SK-N-SH (cell line): ENCODE measurements around the gene SDK1. TPM values are rescaled to one million over a fixed set of nuclear protein-coding genes. Genes with fewer than 3 reads are reported as not detected.

Experiments used
- CTCF ChIA-PET: fragments of 300-600, 350-600 bp; formaldehyde crosslinking; extraction: SDS; loops from one replicate; lab custom pipeline; 2021; lab: Yijun Ruan, JAX
- POLR2A ChIA-PET: fragments of 350-600 bp; sonication (Branson Sonifier 250); formaldehyde crosslinking; extraction: SDS; loops from one replicate; lab custom pipeline; 2020; ENCODE audit warnings: antibody characterized with exemption, inconsistent platforms; lab: Yijun Ruan, JAX
- DNase-seq: peaks from one replicate; pipeline ENCODE4 v3.0.0; 2012
- H2AFZ ChIP-seq: fragments of 200-600 bp; sonication (generic); 2 replicates; pipeline ENCODE4 v1.8.1; 2016; ENCODE audit warnings: antibody characterized with exemption, mild to moderate bottlenecking, low read depth
- H3F3A ChIP-seq: fragments of 200-600 bp; sonication (generic); replicated peaks from 2 replicates; pipeline ENCODE3; 2016; ENCODE audit warnings: antibody characterized with exemption, mild to moderate bottlenecking; ENCODE audit not compliant: insufficient read depth
- H3K27ac ChIP-seq, 2 experiments: fragments of 200-500 bp in 1 of 2; fragments of 200-600 bp in 1 of 2; sonication (Bioruptor generic) in 1 of 2; sonication (generic), shearing (Covaris generic) in 1 of 2; 2 replicates each; pipeline versions ENCODE4 v1.5.1 to v1.6.1; 2014 to 2016; ENCODE audit warnings: low read depth in 2 of 2, inconsistent platforms in 1 of 2, low read length in 1 of 2, mild to moderate bottlenecking in 1 of 2, mixed read lengths in 1 of 2
- H3K27me3 ChIP-seq: fragments of 200-600 bp; sonication (generic), shearing (Covaris generic); 2 replicates; pipeline ENCODE4 v1.6.1; 2016; ENCODE audit warnings: mixed run types; ENCODE audit not compliant: insufficient read depth
- H3K36me3 ChIP-seq, 2 experiments: fragments of 200-500 bp in 1 of 2; fragments of 200-600 bp in 1 of 2; sonication (Bioruptor generic) in 1 of 2; sonication (generic) in 1 of 2; replicated peaks in 1 of 2; 2 replicates each; pipeline versions ENCODE3 to v1.5.1; 2014 to 2016; ENCODE audit warnings: low read length in 1 of 2, mild to moderate bottlenecking in 1 of 2; ENCODE audit not compliant: insufficient read depth in 2 of 2, control insufficient read depth in 1 of 2
- H3K4me1 ChIP-seq, 2 experiments: fragments of 200-500 bp in 1 of 2; fragments of 200-600 bp in 1 of 2; sonication (Bioruptor generic) in 1 of 2; sonication (generic), shearing (Covaris generic) in 1 of 2; 2 replicates each; pipeline versions ENCODE4 v1.5.1 to v1.6.1; 2014 to 2016; ENCODE audit warnings: low read depth in 1 of 2, low read length in 1 of 2, mixed run types in 1 of 2; ENCODE audit not compliant: insufficient read depth in 2 of 2, control insufficient read depth in 1 of 2
- H3K4me2 ChIP-seq: fragments of 200-600 bp; sonication (generic), shearing (Covaris generic); 2 replicates; pipeline ENCODE4 v1.6.1; 2017; ENCODE audit warnings: mixed run types
- H3K4me3 ChIP-seq, 2 experiments: fragments of 200-500 bp in 1 of 2; fragments of 200-600 bp in 1 of 2; sonication (Bioruptor generic) in 1 of 2; sonication (generic), shearing (Covaris generic) in 1 of 2; 2 replicates each; pipeline versions ENCODE4 v1.5.1 to v1.8.1; 2014 to 2016; ENCODE audit warnings: low read depth in 2 of 2, inconsistent platforms in 1 of 2, low read length in 1 of 2, mild to moderate bottlenecking in 1 of 2, mixed read lengths in 1 of 2, moderate library complexity in 1 of 2
- H3K79me2 ChIP-seq: fragments of 200-600 bp; sonication (generic); 2 replicates; pipeline ENCODE4 v1.8.1; 2017; ENCODE audit warnings: mild to moderate bottlenecking; ENCODE audit not compliant: insufficient read depth
- H3K9ac ChIP-seq: fragments of 200-600 bp; sonication (generic); 2 replicates; pipeline ENCODE4 v1.6.1; 2017; ENCODE audit warnings: mixed run types
- H3K9me2 ChIP-seq: fragments of 200-600 bp; sonication (generic); 2 replicates; pipeline ENCODE4 v1.6.1; 2017; ENCODE audit warnings: mixed run types
- H3K9me3 ChIP-seq: fragments of 200-600 bp; sonication (generic); 2 replicates; pipeline ENCODE4 v1.6.1; 2017; ENCODE audit warnings: mixed run types, mild to moderate bottlenecking, moderate library complexity
- H4K20me1 ChIP-seq: fragments of 200-600 bp; sonication (generic); 2 replicates; pipeline ENCODE4 v1.6.1; 2017; ENCODE audit warnings: mild to moderate bottlenecking, mixed run types; ENCODE audit not compliant: insufficient read depth
- ELF1 ChIP-seq: IDR thresholded peaks from 2 replicates; pipeline ENCODE4 v1.4.0; 2012
- EP300 ChIP-seq, 2 experiments: IDR thresholded peaks; 2 replicates each; pipeline versions ENCODE4 v1.4.0 to v1.6.1; 2012; ENCODE audit warnings: borderline replicate concordance in 1 of 2, low read depth in 1 of 2, low read length in 1 of 2
- FOSL2 ChIP-seq: IDR thresholded peaks from 2 replicates; pipeline ENCODE4 v1.4.0; 2012; ENCODE audit warnings: low read depth, mild to moderate bottlenecking, moderate library complexity, borderline replicate concordance
- GABPA ChIP-seq: IDR thresholded peaks from 2 replicates; pipeline ENCODE4 v1.4.0; 2012; ENCODE audit warnings: low read depth, mild to moderate bottlenecking
- MEF2A ChIP-seq: IDR thresholded peaks from 2 replicates; pipeline ENCODE4 v1.4.0; 2012; ENCODE audit warnings: low read depth, borderline replicate concordance
- NFIC ChIP-seq: IDR thresholded peaks from 2 replicates; pipeline ENCODE4 v1.4.0; 2012; ENCODE audit warnings: borderline replicate concordance
- NRF1 ChIP-seq: IDR thresholded peaks from 2 replicates; pipeline ENCODE4 v1.6.1; 2012; ENCODE audit warnings: low read depth, mild to moderate bottlenecking, low read length
- POLR2AphosphoS5 ChIP-seq: IDR thresholded peaks from 2 replicates; pipeline ENCODE4 v1.6.1; 2012; ENCODE audit warnings: low read depth, low read length
- RAD21 ChIP-seq: IDR thresholded peaks from 2 replicates; pipeline ENCODE4 v1.6.1; 2012; ENCODE audit warnings: mild to moderate bottlenecking, low read length
- RCOR1 ChIP-seq: fragments of 150-350 bp; IDR thresholded peaks from 2 replicates; pipeline ENCODE4 v1.6.1; 2017; ENCODE audit warnings: antibody characterized with exemption, low read length
- RFX5 ChIP-seq: IDR thresholded peaks from 2 replicates; pipeline ENCODE4 v1.6.1; 2012; ENCODE audit warnings: mild to moderate bottlenecking, improper control_type of control experiment, low read length
- RXRA ChIP-seq: IDR thresholded peaks from 2 replicates; pipeline ENCODE4 v1.4.0; 2012; ENCODE audit warnings: low read depth, mild to moderate bottlenecking, borderline replicate concordance
- SMC3 ChIP-seq: IDR thresholded peaks from 2 replicates; pipeline ENCODE4 v1.6.1; 2012; ENCODE audit warnings: low read depth, low read length, improper control_type of control experiment
- TCF12 ChIP-seq: IDR thresholded peaks from 2 replicates; pipeline ENCODE4 v1.4.0; 2012
- TEAD4 ChIP-seq: IDR thresholded peaks from 2 replicates; pipeline ENCODE4 v1.4.0; 2012; ENCODE audit warnings: mild to moderate bottlenecking, borderline replicate concordance; ENCODE audit not compliant: insufficient read depth
- WGBS: methylation state at CpG from one replicate; pipeline ENCODE4 v1.1.6; 2017; ENCODE audit warnings: low lambda C conversion rate; 5-methylcytosine and 5-hydroxymethylcytosine counted together
- polyA plus RNA-seq, 3 experiments: library from polyadenylated mRNA; depleted of rRNA; stranded (reverse); fragments of >200 nt; gene quantifications; 2 replicates each; pipeline ENCODE4 v1.2.3, GENCODE V29; 2012
- TF ChIP-seq, protein P1 (sequence below): fragments of 150-350 bp; IDR thresholded peaks from 2 replicates; pipeline ENCODE4 v1.6.1; 2016; ENCODE audit warnings: mild to moderate bottlenecking, low read depth, low read length
- TF ChIP-seq, protein P2 (sequence below): fragments of 150-350 bp; IDR thresholded peaks from 2 replicates; pipeline ENCODE4 v1.6.1; 2017; ENCODE audit warnings: antibody characterized with exemption, low read length, low read depth, borderline replicate concordance
- TF ChIP-seq, protein P3 (sequence below): IDR thresholded peaks from 2 replicates; pipeline ENCODE4 v1.4.0; 2012; ENCODE audit warnings: low read depth
- TF ChIP-seq, protein P4 (sequence below): IDR thresholded peaks from 2 replicates; pipeline ENCODE4 v1.4.0; 2012; ENCODE audit warnings: low read depth, borderline replicate concordance

SDK1 gene
- polyA plus RNA-seq, 1 of the 3 experiments (the other 2 are of a cell fraction): 1.2 TPM

DNA sequence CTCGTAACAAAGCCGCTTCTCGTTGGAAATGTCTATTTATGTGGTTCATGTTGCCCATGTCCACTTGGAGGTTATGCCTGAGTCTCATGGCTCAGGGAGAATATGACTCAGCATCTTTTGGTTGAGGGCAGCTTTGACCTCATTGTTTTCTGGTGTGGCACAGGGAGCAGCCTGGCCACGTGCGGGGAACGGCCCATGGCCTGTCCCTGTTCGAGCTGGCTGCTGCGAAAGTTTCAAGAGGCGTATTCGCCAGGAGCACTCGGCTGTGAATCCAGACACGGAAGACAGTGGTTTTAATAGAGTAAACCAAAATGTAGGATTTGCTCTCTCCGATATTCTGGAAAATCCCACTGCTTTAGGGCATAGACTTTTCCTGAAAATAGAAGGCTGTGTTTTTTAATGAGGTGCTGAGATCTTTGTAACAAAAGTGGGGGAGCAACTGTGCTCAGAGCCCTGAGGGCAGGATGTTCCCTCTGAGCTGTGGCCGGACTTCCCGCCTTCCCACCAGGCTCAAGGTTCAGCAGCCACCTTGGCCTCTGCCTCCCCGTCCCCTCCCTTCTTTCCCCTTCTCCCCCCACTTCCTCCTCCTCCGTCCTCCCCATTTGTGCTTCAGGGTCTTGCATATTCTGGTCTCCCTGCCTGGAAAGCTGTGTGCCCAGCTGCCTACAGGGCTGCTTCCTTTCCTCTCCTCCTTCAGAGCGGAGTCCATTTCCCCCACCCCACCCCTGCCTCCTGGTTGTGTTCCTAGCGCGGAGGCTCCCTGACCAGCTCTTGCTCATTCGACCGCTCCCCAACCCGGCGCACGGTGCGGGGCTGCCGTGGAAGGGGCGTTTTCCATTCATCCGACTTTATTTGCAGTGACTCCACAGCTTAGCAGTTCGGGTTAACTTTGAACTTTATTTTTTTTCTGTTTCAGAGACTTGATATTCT is 642.0 kb downstream of the SDK1 start:
- Histone ChIP-seq H2AFZ (no peak overlapping the region), H3K79me2 (no peaks in the 10 kb centered on the region), H3K4me1 (peaks cover 0 to 2% of the 10 kb centered on the region in 2 experiments; a peak in 1 of 4 replicates), H3K4me2 (no peak overlapping the region), H3K9me3 (peaks cover 6% of the 10 kb centered on the region; the same call in 1 of the 2 replicates), H3K27me3 (no peaks in the 10 kb centered on the region), H3F3A (no peaks in the 10 kb centered on the region), H3K4me3 (no peak overlapping the region), H3K9ac (no peak overlapping the region), H3K27ac (no peak overlapping the region), H4K20me1 (no peaks in the 10 kb centered on the region), H3K9me2 (no peaks in the 10 kb centered on the region), H3K36me3 (no peaks in the 10 kb centered on the region)
- ChIA-PET CTCF (interaction anchor here (0.6 to 1.2 kb wide), 5 partner anchors 11 to 854 kb away, joined by 3 to 4 read pairs (median 3); no protein-coding TSS in a partner anchor), POLR2A (no interaction called here)
- 79% methylated on average over 30 of the region's 30 CpGs for WGBS
- no peak for DNase-seq
- no peak for TF ChIP-seq POLR2AphosphoS5
- TF ChIP-seq, protein P1, sequence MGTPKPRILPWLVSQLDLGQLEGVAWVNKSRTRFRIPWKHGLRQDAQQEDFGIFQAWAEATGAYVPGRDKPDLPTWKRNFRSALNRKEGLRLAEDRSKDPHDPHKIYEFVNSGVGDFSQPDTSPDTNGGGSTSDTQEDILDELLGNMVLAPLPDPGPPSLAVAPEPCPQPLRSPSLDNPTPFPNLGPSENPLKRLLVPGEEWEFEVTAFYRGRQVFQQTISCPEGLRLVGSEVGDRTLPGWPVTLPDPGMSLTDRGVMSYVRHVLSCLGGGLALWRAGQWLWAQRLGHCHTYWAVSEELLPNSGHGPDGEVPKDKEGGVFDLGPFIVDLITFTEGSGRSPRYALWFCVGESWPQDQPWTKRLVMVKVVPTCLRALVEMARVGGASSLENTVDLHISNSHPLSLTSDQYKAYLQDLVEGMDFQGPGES: no peak
- no peak for TF ChIP-seq NRF1
- TF ChIP-seq RXRA: no peak
- TF ChIP-seq TEAD4: no peak
- no peak for TF ChIP-seq MEF2A
- TF ChIP-seq GABPA: no peak
- TF ChIP-seq NFIC: no peak
- no peak for TF ChIP-seq FOSL2
- TF ChIP-seq SMC3: no peak
- no peak for TF ChIP-seq RFX5
- TF ChIP-seq, protein P2, sequence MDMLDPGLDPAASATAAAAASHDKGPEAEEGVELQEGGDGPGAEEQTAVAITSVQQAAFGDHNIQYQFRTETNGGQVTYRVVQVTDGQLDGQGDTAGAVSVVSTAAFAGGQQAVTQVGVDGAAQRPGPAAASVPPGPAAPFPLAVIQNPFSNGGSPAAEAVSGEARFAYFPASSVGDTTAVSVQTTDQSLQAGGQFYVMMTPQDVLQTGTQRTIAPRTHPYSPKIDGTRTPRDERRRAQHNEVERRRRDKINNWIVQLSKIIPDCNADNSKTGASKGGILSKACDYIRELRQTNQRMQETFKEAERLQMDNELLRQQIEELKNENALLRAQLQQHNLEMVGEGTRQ: no peak
- TF ChIP-seq, protein P3, sequence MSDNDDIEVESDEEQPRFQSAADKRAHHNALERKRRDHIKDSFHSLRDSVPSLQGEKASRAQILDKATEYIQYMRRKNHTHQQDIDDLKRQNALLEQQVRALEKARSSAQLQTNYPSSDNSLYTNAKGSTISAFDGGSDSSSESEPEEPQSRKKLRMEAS: no peak
- no peak for TF ChIP-seq RAD21
- TF ChIP-seq ELF1: no peak
- no peak for TF ChIP-seq RCOR1
- TF ChIP-seq EP300 (IDR thresholded peaks at IDR 0.05; ENCODE audit: borderline replicate concordance in 1 of 2, low read depth in 1 of 2, low read length in 1 of 2): no peak
- TF ChIP-seq, protein P4, sequence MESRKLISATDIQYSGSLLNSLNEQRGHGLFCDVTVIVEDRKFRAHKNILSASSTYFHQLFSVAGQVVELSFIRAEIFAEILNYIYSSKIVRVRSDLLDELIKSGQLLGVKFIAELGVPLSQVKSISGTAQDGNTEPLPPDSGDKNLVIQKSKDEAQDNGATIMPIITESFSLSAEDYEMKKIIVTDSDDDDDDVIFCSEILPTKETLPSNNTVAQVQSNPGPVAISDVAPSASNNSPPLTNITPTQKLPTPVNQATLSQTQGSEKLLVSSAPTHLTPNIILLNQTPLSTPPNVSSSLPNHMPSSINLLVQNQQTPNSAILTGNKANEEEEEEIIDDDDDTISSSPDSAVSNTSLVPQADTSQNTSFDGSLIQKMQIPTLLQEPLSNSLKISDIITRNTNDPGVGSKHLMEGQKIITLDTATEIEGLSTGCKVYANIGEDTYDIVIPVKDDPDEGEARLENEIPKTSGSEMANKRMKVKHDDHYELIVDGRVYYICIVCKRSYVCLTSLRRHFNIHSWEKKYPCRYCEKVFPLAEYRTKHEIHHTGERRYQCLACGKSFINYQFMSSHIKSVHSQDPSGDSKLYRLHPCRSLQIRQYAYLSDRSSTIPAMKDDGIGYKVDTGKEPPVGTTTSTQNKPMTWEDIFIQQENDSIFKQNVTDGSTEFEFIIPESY: no peak
- no peak for TF ChIP-seq TCF12
